ENCODE data around the gene ANKRD11. TPM values are rescaled to one million over a fixed set of nuclear protein-coding genes. Genes with fewer than 3 reads are reported as not detected.

Gene ANKRD11
- polyA plus RNA-seq, 1 donor from 2014 or later: 32.5 TPM

DNA sequence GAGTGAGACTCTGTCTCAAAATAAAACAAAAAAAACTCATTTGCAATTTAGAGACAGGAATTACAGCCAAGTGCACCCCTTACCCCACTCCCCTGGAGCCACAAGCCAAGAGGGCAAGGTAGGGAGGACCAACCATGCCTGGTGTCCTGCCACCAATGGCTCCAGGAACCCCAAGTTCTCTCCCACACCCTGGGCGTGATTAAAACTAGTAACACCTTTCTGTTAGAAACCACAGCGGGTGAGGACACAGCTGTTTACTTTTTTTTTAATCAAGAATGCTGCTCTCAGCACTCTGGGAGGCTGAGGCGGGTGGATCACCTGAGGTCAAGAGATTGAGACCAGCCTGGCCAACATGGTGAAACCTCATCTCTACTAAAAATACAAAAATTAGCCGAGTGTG is 38.1 kb downstream of the ANKRD11 start:
- Histone ChIP-seq H3K4me2 (ENCODE audit: low read length) (no peak overlapping the region), H3K27me3 (ENCODE audit: insufficient read depth, low read depth, low read length) (no peaks in the 10 kb centered on the region), H3K36me3 (ENCODE audit: insufficient read depth, low read length) (no peaks in the 10 kb centered on the region), H3K27ac (ENCODE audit: low read length) (no peak overlapping the region), H3K4me3 (ENCODE audit: low read length) (no peak overlapping the region), H4K20me1 (ENCODE audit: insufficient read depth) (peaks cover 6% of the 10 kb centered on the region), H2AFZ (ENCODE audit: low read depth, low read length) (no peak overlapping the region), H3K9ac (ENCODE audit: low read length) (no peak overlapping the region), H3K79me2 (replicated peaks; ENCODE audit: insufficient read depth, low read length) (peaks cover 78% of the 10 kb centered on the region), H3K9me3 (ENCODE audit: low read length) (no peaks in the 10 kb centered on the region), H3F3A (ENCODE audit: insufficient read depth, low read length, poor library complexity, severe bottlenecking) (no peaks in the 10 kb centered on the region), H3K9me2 (ENCODE audit: insufficient read depth, low read length) (no peaks in the 10 kb centered on the region)
- TF ChIP-seq, protein P1, sequence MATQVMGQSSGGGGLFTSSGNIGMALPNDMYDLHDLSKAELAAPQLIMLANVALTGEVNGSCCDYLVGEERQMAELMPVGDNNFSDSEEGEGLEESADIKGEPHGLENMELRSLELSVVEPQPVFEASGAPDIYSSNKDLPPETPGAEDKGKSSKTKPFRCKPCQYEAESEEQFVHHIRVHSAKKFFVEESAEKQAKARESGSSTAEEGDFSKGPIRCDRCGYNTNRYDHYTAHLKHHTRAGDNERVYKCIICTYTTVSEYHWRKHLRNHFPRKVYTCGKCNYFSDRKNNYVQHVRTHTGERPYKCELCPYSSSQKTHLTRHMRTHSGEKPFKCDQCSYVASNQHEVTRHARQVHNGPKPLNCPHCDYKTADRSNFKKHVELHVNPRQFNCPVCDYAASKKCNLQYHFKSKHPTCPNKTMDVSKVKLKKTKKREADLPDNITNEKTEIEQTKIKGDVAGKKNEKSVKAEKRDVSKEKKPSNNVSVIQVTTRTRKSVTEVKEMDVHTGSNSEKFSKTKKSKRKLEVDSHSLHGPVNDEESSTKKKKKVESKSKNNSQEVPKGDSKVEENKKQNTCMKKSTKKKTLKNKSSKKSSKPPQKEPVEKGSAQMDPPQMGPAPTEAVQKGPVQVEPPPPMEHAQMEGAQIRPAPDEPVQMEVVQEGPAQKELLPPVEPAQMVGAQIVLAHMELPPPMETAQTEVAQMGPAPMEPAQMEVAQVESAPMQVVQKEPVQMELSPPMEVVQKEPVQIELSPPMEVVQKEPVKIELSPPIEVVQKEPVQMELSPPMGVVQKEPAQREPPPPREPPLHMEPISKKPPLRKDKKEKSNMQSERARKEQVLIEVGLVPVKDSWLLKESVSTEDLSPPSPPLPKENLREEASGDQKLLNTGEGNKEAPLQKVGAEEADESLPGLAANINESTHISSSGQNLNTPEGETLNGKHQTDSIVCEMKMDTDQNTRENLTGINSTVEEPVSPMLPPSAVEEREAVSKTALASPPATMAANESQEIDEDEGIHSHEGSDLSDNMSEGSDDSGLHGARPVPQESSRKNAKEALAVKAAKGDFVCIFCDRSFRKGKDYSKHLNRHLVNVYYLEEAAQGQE (IDR thresholded peaks at IDR 0.05; ENCODE audit: borderline replicate concordance): no peak
- TF ChIP-seq, protein P2, sequence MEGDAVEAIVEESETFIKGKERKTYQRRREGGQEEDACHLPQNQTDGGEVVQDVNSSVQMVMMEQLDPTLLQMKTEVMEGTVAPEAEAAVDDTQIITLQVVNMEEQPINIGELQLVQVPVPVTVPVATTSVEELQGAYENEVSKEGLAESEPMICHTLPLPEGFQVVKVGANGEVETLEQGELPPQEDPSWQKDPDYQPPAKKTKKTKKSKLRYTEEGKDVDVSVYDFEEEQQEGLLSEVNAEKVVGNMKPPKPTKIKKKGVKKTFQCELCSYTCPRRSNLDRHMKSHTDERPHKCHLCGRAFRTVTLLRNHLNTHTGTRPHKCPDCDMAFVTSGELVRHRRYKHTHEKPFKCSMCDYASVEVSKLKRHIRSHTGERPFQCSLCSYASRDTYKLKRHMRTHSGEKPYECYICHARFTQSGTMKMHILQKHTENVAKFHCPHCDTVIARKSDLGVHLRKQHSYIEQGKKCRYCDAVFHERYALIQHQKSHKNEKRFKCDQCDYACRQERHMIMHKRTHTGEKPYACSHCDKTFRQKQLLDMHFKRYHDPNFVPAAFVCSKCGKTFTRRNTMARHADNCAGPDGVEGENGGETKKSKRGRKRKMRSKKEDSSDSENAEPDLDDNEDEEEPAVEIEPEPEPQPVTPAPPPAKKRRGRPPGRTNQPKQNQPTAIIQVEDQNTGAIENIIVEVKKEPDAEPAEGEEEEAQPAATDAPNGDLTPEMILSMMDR (IDR thresholded peaks at IDR 0.05; ENCODE audit: poor library complexity, severe bottlenecking): no peak
- TF ChIP-seq POLR2AphosphoS5 (IDR thresholded peaks at IDR 0.05): no peak
- no peak for TF ChIP-seq EZH2 (IDR thresholded peaks at IDR 0.05; ENCODE audit: borderline replicate concordance, insufficient read depth, low read length, poor library complexity, severe bottlenecking)
- TF ChIP-seq SMC3 (conservative IDR thresholded peaks at IDR 0.05; ENCODE audit: poor library complexity): no peak
- no peak for TF ChIP-seq RAD21 (conservative IDR thresholded peaks at IDR 0.05)
- TF ChIP-seq EP300 (conservative IDR thresholded peaks at IDR 0.05; ENCODE audit: poor library complexity, severe bottlenecking): no peak

DNA sequence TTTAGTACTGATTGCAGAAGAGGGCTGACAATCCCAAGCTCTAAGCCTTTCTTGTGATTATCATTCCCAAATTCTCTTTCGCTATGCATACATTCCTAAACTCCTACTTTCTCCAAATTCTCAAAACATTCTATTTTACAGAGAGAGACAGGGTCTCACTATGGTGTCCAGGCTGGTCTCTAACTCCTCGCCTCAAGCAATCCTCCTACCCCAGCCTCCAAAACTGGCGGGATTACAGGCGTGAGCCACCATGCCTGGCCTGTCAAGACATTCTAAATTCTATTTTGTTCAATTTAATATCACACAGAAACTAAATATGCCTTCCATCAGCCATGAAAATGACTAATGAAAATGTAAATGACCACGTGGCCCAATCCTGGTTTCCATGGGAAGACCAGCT is 39.8 kb downstream of the ANKRD11 start:
- Histone ChIP-seq H3K27me3 (ENCODE audit: insufficient read depth, low read depth, low read length) (no peaks in the 10 kb centered on the region), H3K36me3 (ENCODE audit: insufficient read depth, low read length) (no peaks in the 10 kb centered on the region), H3K4me2 (ENCODE audit: low read length) (no peak overlapping the region), H3F3A (ENCODE audit: insufficient read depth, low read length, poor library complexity, severe bottlenecking) (no peaks in the 10 kb centered on the region), H3K4me3 (ENCODE audit: low read length) (no peak overlapping the region), H2AFZ (ENCODE audit: low read depth, low read length) (no peak overlapping the region), H3K9me2 (ENCODE audit: insufficient read depth, low read length) (no peaks in the 10 kb centered on the region), H3K9me3 (ENCODE audit: low read length) (no peaks in the 10 kb centered on the region), H3K27ac (ENCODE audit: low read length) (no peak overlapping the region), H4K20me1 (ENCODE audit: insufficient read depth) (peaks cover 6% of the 10 kb centered on the region), H3K79me2 (replicated peaks; ENCODE audit: insufficient read depth, low read length) (peaks cover 82% of the 10 kb centered on the region), H3K9ac (ENCODE audit: low read length) (no peak overlapping the region)
- TF ChIP-seq MXI1 (conservative IDR thresholded peaks at IDR 0.05; ENCODE audit: poor library complexity, severe bottlenecking) (no peak), EP300 (conservative IDR thresholded peaks at IDR 0.05; ENCODE audit: poor library complexity, severe bottlenecking) (no peak), POLR2AphosphoS5 (IDR thresholded peaks at IDR 0.05) (no peak), SMC3 (conservative IDR thresholded peaks at IDR 0.05; ENCODE audit: poor library complexity) (no peak), RAD21 (conservative IDR thresholded peaks at IDR 0.05) (no peak), TAF1 (IDR thresholded peaks at IDR 0.05; ENCODE audit: low read depth) (no peak), EZH2 (IDR thresholded peaks at IDR 0.05; ENCODE audit: borderline replicate concordance, insufficient read depth, low read length, poor library complexity, severe bottlenecking) (no peak)
- TF ChIP-seq, protein P1 (IDR thresholded peaks at IDR 0.05; ENCODE audit: borderline replicate concordance): no peak
- TF ChIP-seq, protein P2 (IDR thresholded peaks at IDR 0.05; ENCODE audit: poor library complexity, severe bottlenecking): no peak
